ENCODE measurements around the gene TRIM66. TPM values are rescaled to one million over a fixed set of nuclear protein-coding genes. Genes with fewer than 3 reads are reported as not detected.

TRIM66 gene
- total and polyA plus RNA-seq, 3 donors from 2014 or later = 37.4 to 49.6 (median 49.2) TPM

- no peaks in the 10 kb centered on the region for H3K27me3 ChIP-seq
- intact Hi-C loops (cut with DNase I; ENCODE audit: low total_unique reads) = no loop called here
- no peaks in the 10 kb centered on the region for H3K4me1 ChIP-seq
- no peak for DNase-seq
- WGBS, 2 donors = 73 to 80% methylated on average over 4 of the region's 4 CpGs
- no peaks in the 10 kb centered on the region for H3K9me3 ChIP-seq
- TF ChIP-seq, protein P1, sequence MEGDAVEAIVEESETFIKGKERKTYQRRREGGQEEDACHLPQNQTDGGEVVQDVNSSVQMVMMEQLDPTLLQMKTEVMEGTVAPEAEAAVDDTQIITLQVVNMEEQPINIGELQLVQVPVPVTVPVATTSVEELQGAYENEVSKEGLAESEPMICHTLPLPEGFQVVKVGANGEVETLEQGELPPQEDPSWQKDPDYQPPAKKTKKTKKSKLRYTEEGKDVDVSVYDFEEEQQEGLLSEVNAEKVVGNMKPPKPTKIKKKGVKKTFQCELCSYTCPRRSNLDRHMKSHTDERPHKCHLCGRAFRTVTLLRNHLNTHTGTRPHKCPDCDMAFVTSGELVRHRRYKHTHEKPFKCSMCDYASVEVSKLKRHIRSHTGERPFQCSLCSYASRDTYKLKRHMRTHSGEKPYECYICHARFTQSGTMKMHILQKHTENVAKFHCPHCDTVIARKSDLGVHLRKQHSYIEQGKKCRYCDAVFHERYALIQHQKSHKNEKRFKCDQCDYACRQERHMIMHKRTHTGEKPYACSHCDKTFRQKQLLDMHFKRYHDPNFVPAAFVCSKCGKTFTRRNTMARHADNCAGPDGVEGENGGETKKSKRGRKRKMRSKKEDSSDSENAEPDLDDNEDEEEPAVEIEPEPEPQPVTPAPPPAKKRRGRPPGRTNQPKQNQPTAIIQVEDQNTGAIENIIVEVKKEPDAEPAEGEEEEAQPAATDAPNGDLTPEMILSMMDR (IDR thresholded peaks at IDR 0.05) = no peak
- TF ChIP-seq POLR2A (IDR thresholded peaks at IDR 0.05) = no peak
- H3K27ac ChIP-seq = no peak overlapping the region
- no peaks in the 10 kb centered on the region for H3K36me3 ChIP-seq (ENCODE audit: low read depth, missing control alignments)
- no peak overlapping the region for H3K4me3 ChIP-seq
Measured at GRCh38 chr11:8615291-8616032, 67.0 kb downstream of the TRIM66 start.

DNA sequence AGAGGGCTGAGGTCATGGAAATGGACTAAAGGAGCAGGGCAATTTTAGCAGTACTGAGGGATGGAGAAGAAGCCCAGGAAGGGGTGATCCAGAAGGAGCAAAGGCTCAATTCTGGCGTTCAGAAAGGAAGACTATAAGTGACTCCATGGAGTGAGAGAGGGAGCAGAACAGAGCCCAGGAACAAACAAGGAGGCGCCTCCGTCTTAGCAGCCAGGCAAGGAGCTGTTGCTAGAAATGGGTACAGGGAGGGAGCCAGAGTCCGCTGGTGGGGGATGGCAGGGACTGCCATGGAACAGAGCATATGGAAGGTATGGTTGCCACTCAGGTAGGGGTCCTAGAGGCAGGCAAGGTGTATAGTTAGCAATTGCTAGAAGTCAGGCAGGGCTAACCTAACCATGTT is 68.0 kb downstream of the TRIM66 start:
- Histone ChIP-seq H3K4me3 (no peak overlapping the region), H3K4me1 (no peaks in the 10 kb centered on the region), H3K27me3 (no peaks in the 10 kb centered on the region), H3K27ac (no peak overlapping the region), H3K9me3 (no peaks in the 10 kb centered on the region), H3K36me3 (ENCODE audit: low read depth, missing control alignments) (no peaks in the 10 kb centered on the region)
- TF ChIP-seq, protein P1 (IDR thresholded peaks at IDR 0.05) = no peak
- no peak for TF ChIP-seq POLR2A (IDR thresholded peaks at IDR 0.05)
- no peak for DNase-seq
- 93% methylated on average over 4 of the region's 4 CpGs for WGBS, 2 donors
- intact Hi-C loops (cut with DNase I; ENCODE audit: low total_unique reads) = no loop called here

GRCh38 chr11:8613036-8613435 is 69.4 kb downstream of the TRIM66 start:
- WGBS, 2 donors = 59 to 74% methylated on average over 1 of the region's 1 CpG
- H3K9me3 ChIP-seq = no peaks in the 10 kb centered on the region
- H3K27me3 ChIP-seq = no peaks in the 10 kb centered on the region
- no peaks in the 10 kb centered on the region for H3K4me1 ChIP-seq
- no peak overlapping the region for H3K4me3 ChIP-seq
- DNase-seq = no peak
- no peak overlapping the region for H3K27ac ChIP-seq
- no peaks in the 10 kb centered on the region for H3K36me3 ChIP-seq (ENCODE audit: low read depth, missing control alignments)
- no peak for TF ChIP-seq POLR2A (IDR thresholded peaks at IDR 0.05)
- TF ChIP-seq, protein P1 (IDR thresholded peaks at IDR 0.05) = no peak
- intact Hi-C loops (cut with DNase I; ENCODE audit: low total_unique reads) = no loop called here

- Histone ChIP-seq H3K4me3 (no peak overlapping the region), H3K27ac (no peak overlapping the region), H3K27me3 (no peaks in the 10 kb centered on the region), H3K4me1 (no peaks in the 10 kb centered on the region), H3K9me3 (no peaks in the 10 kb centered on the region), H3K36me3 (ENCODE audit: low read depth, missing control alignments) (no peaks in the 10 kb centered on the region)
- 79 to 80% methylated on average over 5 of the region's 5 CpGs for WGBS, 2 donors
- no peak for TF ChIP-seq POLR2A (IDR thresholded peaks at IDR 0.05)
- TF ChIP-seq, protein P1 (IDR thresholded peaks at IDR 0.05) = no peak
- intact Hi-C loops (cut with DNase I; ENCODE audit: low total_unique reads) = no loop called here
- DNase-seq = no peak
Measured at GRCh38 chr11:8612522-8612921, 69.9 kb downstream of the TRIM66 start.
